Smooth muscle cell (in vitro differentiated cells): Measurements from ENCODE around the gene PEAR1. TPM values are rescaled to one million over a fixed set of nuclear protein-coding genes. Genes with fewer than 3 reads are reported as not detected.

Experiments
- DNase-seq: peaks from one replicate; lab custom pipeline; 2025; ENCODE audit not compliant: unreplicated experiment; lab: John Stamatoyannopoulos, UW
- H2AFZ ChIP-seq: fragments of 200-600 bp; sonication (generic); 2 replicates; pipeline ENCODE4 v1.6.0; 2016; ENCODE audit warnings: antibody characterized with exemption, low read depth, mild to moderate bottlenecking
- H3F3A ChIP-seq: fragments of 200-600 bp; sonication (generic); 2 replicates; pipeline ENCODE4 v1.6.0; 2017; ENCODE audit warnings: antibody characterized with exemption, low read depth
- H3K27ac ChIP-seq: fragments of 200-600 bp; sonication (generic); 2 replicates; pipeline ENCODE4 v1.5.1; 2016; ENCODE audit warnings: low read depth, mild to moderate bottlenecking
- H3K27me3 ChIP-seq: fragments of 200-600 bp; sonication (generic); 2 replicates; pipeline ENCODE4 v1.6.1; 2016; ENCODE audit warnings: low read depth, mild to moderate bottlenecking
- H3K36me3 ChIP-seq: fragments of 200-600 bp; sonication (generic); 2 replicates; pipeline ENCODE4 v1.5.1; 2016; ENCODE audit warnings: low read depth
- H3K4me1 ChIP-seq: fragments of 200-600 bp; sonication (generic); 2 replicates; pipeline ENCODE4 v1.5.1; 2016; ENCODE audit warnings: low read depth
- H3K4me2 ChIP-seq: fragments of 200-600 bp; sonication (generic); 2 replicates; pipeline ENCODE4 v1.6.0; 2016; ENCODE audit warnings: mild to moderate bottlenecking
- H3K4me3 ChIP-seq: fragments of 200-600 bp; sonication (generic); 2 replicates; pipeline ENCODE4 v1.5.1; 2016; ENCODE audit warnings: mild to moderate bottlenecking
- H3K79me2 ChIP-seq: fragments of 200-600 bp; sonication (generic); 2 replicates; pipeline ENCODE4 v1.6.0; 2016; ENCODE audit warnings: low read depth, mild to moderate bottlenecking
- H3K9ac ChIP-seq: fragments of 200-600 bp; sonication (generic); 2 replicates; pipeline ENCODE4 v1.6.0; 2016; ENCODE audit warnings: low read depth
- H3K9me3 ChIP-seq: fragments of 200-600 bp; sonication (generic); replicated peaks from 2 replicates; pipeline ENCODE4 v1.5.1; 2016; ENCODE audit warnings: low read depth
- H4K20me1 ChIP-seq: fragments of 200-600 bp; sonication (generic); 2 replicates; pipeline ENCODE4 v1.6.0; 2016; ENCODE audit warnings: low read depth
- CTCF ChIP-seq: fragments of 200-600 bp; sonication (generic); IDR thresholded peaks from 2 replicates; pipeline ENCODE4 v1.5.1; 2017; ENCODE audit warnings: borderline replicate concordance, mild to moderate bottlenecking, antibody characterized with exemption; ENCODE audit not compliant: insufficient read depth, poor library complexity, severe bottlenecking
- WGBS: methylation state at CpG from one replicate; pipeline ENCODE4 v1.1.7; 2016; ENCODE audit warnings: low lambda C conversion rate; 5-methylcytosine and 5-hydroxymethylcytosine counted together
- polyA plus RNA-seq: library from polyadenylated mRNA; unstranded; fragments of >200 nt; fragmentation: Nextera tagmentation; extraction: Ambion mirVana; gene quantifications from 2 replicates; pipeline ENCODE4 v1.2.1, GENCODE V29; 2016
- total RNA-seq: library from RNA; depleted of rRNA; stranded (reverse); fragments of >200 nt; gene quantifications from 2 replicates; pipeline ENCODE4 v1.2.3, GENCODE V29; 2014

The PEAR1 gene
- total and polyA plus RNA-seq, 2 experiments from 2014 or later: 2.3 to 3.7 TPM

DNA sequence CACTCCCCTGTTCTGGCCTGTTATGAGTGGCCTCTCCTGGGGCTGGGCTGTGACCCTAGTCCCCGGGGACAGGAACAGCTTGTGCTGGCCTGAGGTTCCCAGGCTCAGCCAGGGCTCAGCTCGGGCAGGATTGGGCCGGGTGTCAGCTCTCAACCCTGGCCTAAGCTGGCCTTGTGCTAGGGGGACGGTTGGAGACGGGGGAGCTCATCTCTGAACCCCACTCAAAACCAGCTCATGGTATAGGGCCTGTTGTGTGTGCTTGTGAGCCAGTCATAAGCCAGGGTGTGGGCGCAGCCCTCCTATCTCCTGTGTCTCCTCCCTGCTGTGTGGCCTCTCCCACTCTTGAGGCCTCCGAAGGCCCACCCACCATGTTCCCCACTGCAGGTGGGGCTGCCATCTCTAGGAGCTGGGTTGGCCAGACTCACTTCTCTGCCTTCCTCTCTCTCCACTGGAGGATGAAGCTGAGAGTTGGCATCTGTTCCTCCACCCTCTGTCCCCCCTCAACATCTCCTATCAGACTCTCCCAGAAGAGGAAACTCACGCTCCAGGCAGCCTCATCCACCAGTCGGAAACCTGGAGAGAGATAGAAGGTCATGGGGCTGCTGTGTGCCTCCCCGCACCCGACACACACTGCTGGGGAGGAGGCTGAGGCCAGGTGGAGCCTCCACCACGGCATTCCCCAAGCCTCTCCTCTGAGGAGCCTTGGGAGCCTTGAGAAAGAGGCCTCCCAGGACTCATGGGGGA is 1.4 kb downstream of the PEAR1 start:
- Histone ChIP-seq H3K27me3 (no peaks in the 10 kb centered on the region), H3K4me2 (no peak overlapping the region), H3F3A (peaks cover 4% of the 10 kb centered on the region), H3K79me2 (no peaks in the 10 kb centered on the region), H3K4me1 (peaks cover 8% of the 10 kb centered on the region), H2AFZ (no peak overlapping the region), H3K4me3 (no peak overlapping the region), H3K27ac (peak overlapping the region; percentile 47), H3K9me3 (no peaks in the 10 kb centered on the region), H3K9ac (no peak overlapping the region), H4K20me1 (no peaks in the 10 kb centered on the region), H3K36me3 (no peaks in the 10 kb centered on the region)
- no peak for DNase-seq
- TF ChIP-seq CTCF: no peak
- 81% methylated on average over 12 of the region's 12 CpGs for WGBS

DNA sequence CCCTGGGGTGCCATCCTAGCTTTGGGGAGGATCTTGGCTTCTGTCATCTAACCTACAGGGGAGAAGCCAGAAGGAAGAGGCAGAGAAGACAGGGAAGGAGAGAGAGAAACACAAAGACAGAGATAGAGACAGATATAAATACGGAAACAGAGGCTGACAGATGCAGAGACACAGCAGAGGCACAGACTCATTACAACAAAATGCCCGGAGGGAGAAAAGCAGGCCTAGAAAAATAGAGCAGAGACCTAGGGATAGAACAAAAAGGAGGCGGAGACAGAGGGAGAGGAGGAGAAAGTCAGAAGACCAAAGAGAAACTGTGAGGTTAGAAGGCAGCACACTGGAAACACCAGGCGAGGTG is 1.9 kb downstream of the PEAR1 start:
- Histone ChIP-seq H3K36me3 (no peaks in the 10 kb centered on the region), H3K9ac (no peak overlapping the region), H3K27ac (peak overlapping the region; percentile 47), H2AFZ (no peak overlapping the region), H3K4me2 (no peak overlapping the region), H3K9me3 (no peaks in the 10 kb centered on the region), H4K20me1 (no peaks in the 10 kb centered on the region), H3K27me3 (no peaks in the 10 kb centered on the region), H3K79me2 (no peaks in the 10 kb centered on the region), H3K4me3 (no peak overlapping the region), H3F3A (peaks cover 4% of the 10 kb centered on the region), H3K4me1 (peaks cover 8% of the 10 kb centered on the region)
- TF ChIP-seq CTCF: no peak
- no peak for DNase-seq
- WGBS: 47% methylated on average over 4 of the region's 4 CpGs

- peak overlapping the region; percentile 47 for H3K27ac ChIP-seq
- no peak overlapping the region for H3K4me3 ChIP-seq
- no peaks in the 10 kb centered on the region for H3K79me2 ChIP-seq
- H2AFZ ChIP-seq: no peak overlapping the region
- no peak for TF ChIP-seq CTCF
- no peaks in the 10 kb centered on the region for H3K27me3 ChIP-seq
- no peaks in the 10 kb centered on the region for H4K20me1 ChIP-seq
- DNase-seq: no peak
- WGBS: 90% methylated on average over 6 of the region's 6 CpGs
- H3K4me1 ChIP-seq: peaks cover 8% of the 10 kb centered on the region
- no peak overlapping the region for H3K4me2 ChIP-seq
- H3K36me3 ChIP-seq: no peaks in the 10 kb centered on the region
- peaks cover 4% of the 10 kb centered on the region for H3F3A ChIP-seq
- no peak overlapping the region for H3K9ac ChIP-seq
- no peaks in the 10 kb centered on the region for H3K9me3 ChIP-seq
These were observed 2.4 kb downstream of the PEAR1 start for GRCh38 chr1:156895927-156896326.

GRCh38 chr1:156896490-156897033 is 3.0 kb downstream of the PEAR1 start:
- no peaks in the 10 kb centered on the region for H3K79me2 ChIP-seq

More at GRCh38 chr1:156896490-156897033, 3.0 kb downstream of the PEAR1 start:
- Histone ChIP-seq H3F3A (peaks cover 4% of the 10 kb centered on the region), H3K4me1 (peaks cover 8% of the 10 kb centered on the region), H4K20me1 (no peaks in the 10 kb centered on the region), H3K4me3 (no peak overlapping the region), H3K36me3 (no peaks in the 10 kb centered on the region), H3K27me3 (no peaks in the 10 kb centered on the region), H3K9ac (no peak overlapping the region), H3K9me3 (no peaks in the 10 kb centered on the region), H3K27ac (peak overlapping the region; percentile 80), H3K4me2 (peak overlapping the region; percentile 76), H2AFZ (no peak overlapping the region)
- no peak for TF ChIP-seq CTCF
- DNase-seq: no peak
- WGBS: 64% methylated on average over 16 of the region's 16 CpGs
